Adrenal gland (tissue), 12 donors: Measurements from ENCODE around the gene NAV2. TPM values are rescaled to one million over a fixed set of nuclear protein-coding genes. Genes with fewer than 3 reads are reported as not detected.

Experiments
- DNase-seq, 7 donors: peaks; one replicate each; pipeline ENCODE4 v3.0.0-alpha.2; 2019 to 2020
- H3K27ac ChIP-seq, 5 donors: fragments of 200-600 bp; sonication (generic) in 4 of 5; 1 replicate in 3 of 5; 2 replicates in 2 of 5; pipeline versions ENCODE4 v1.5.1 to v1.8.0; 2016 to 2020; ENCODE audit warnings: mild to moderate bottlenecking in 1 of 5
- H3K27me3 ChIP-seq: fragments of 200-600 bp; 2 replicates; pipeline ENCODE4 v1.8.0; 2021
- H3K36me3 ChIP-seq, 2 donors: fragments of 200-600 bp; replicated peaks in 1 of 2; 1 replicate in 1 of 2; 2 replicates in 1 of 2; pipeline versions ENCODE4 v1.5.1 to v1.8.0; 2018 to 2022
- H3K4me1 ChIP-seq, 2 donors: fragments of 200-600 bp; replicated peaks in 1 of 2; 1 replicate in 1 of 2; 2 replicates in 1 of 2; pipeline versions ENCODE4 v1.5.1 to v1.8.0; 2018 to 2021
- H3K4me3 ChIP-seq, 4 donors: fragments of 200-600 bp; sonication (generic) in 3 of 4; one replicate each; pipeline ENCODE4 v1.5.1; 2016 to 2018
- H3K9me3 ChIP-seq, 3 donors: fragments of 200-600 bp; sonication (generic) in 1 of 3; replicated peaks in 1 of 3; 1 replicate in 2 of 3; 2 replicates in 1 of 3; pipeline versions ENCODE4 v1.5.1 to v1.8.0; 2016 to 2021
- CTCF ChIP-seq, 6 experiments: fragments of 450-650 bp in 4 of 6; fragments of 200-600 bp in 2 of 6; sonication (generic) in 1 of 6; IDR thresholded peaks; 1 replicate in 5 of 6; 2 replicates in 1 of 6; pipeline versions ENCODE4 v1.5.1 to v1.8.0; 2016 to 2021; ENCODE audit warnings: antibody characterized with exemption in 6 of 6, mild to moderate bottlenecking in 2 of 6, moderate library complexity in 1 of 6
- POLR2A ChIP-seq, 2 donors: fragments of 450-650 bp; IDR thresholded peaks; one replicate each; pipeline ENCODE4 v1.6.1; 2017; ENCODE audit warnings: antibody characterized with exemption in 2 of 2, mild to moderate bottlenecking in 2 of 2, moderate library complexity in 1 of 2
- WGBS, 4 donors: extraction: QIAGEN DNeasy Blood & Tissue Kit in 2 of 4; methylation state at CpG; one replicate each; pipeline versions ENCODE4 v1.1.5 to v1.1.7; 2013 to 2017; 5-methylcytosine and 5-hydroxymethylcytosine counted together
- intact Hi-C, 2 donors: fragments of 100-400 bp; cut with DNase I; formaldehyde crosslinking; loops; one replicate each; pipeline versions ENCODE4 v1.14.1 to v1.15.0; 2022 to 2023
- polyA plus RNA-seq, 3 donors: library from polyadenylated mRNA; stranded (reverse); fragments of 200-250 nt in 2 of 3; fragments of 350-450 nt in 1 of 3; fragmentation: Illumina TruSeq in 1 of 3; extraction: RNeasy Lipid Tissue Mini Kit (QIAGEN cat#74804) in 1 of 3; gene quantifications; one replicate each; pipeline ENCODE4 v1.2.3, GENCODE V29; 2013 to 2014
- total RNA-seq, 9 donors: library from RNA; depleted of rRNA in 4 of 9; stranded (reverse); fragments of >200 nt in 4 of 9; fragments of 120-200 nt in 1 of 9; fragmentation: NEBNext Ultra II Directional in 1 of 9; extraction: Animal tissue kit (Norgen Biotek cat#: 25700) in 1 of 9; gene quantifications; one replicate each; pipeline versions ENCODE4 v1.1.0 to v1.2.4, GENCODE V29; 2013 to 2023
- donor health status: healthy with polysubstance abuse.
- donor health status: Bipolar disorder and iron deficiency.
- donor health status: DM: yes; HTN: yes; CAD: no.
- donor health status: DM: no; HTN: no; CAD: no.
- donor health status: DM: no; HTN: no; CAD: no.
- donor health status: DM: yes; HTN: yes; CAD: no.

Gene NAV2
- total and polyA plus RNA-seq, 12 donors: 1.6 to 9.2 (median 5.5) TPM

GRCh38 chr11:19694796-19695345 is 17.8 kb upstream of the NAV2 start:
- no peak for DNase-seq
- Histone ChIP-seq H3K27me3 (no peaks in the 10 kb centered on the region), H3K9me3 (no peaks in the 10 kb centered on the region), H3K36me3 (no peaks in the 10 kb centered on the region), H3K27ac (no peak overlapping the region), H3K4me1 (no peaks in the 10 kb centered on the region), H3K4me3 (no peak overlapping the region)
- WGBS, 4 donors: 93 to 97% (median 94%) methylated on average over 5 of the region's 5 CpGs
- intact Hi-C loops: no loop called here
- no peak for TF ChIP-seq POLR2A (IDR thresholded peaks at IDR 0.05)
- no peak for TF ChIP-seq CTCF (IDR thresholded peaks at IDR 0.05)

GRCh38 chr11:19696073-19696472 is 16.6 kb upstream of the NAV2 start:
- no peak overlapping the region for H3K4me3 ChIP-seq
- H3K27ac ChIP-seq: no peak overlapping the region
- WGBS, 4 donors: 64 to 79% (median 71%) methylated on average over 3 of the region's 3 CpGs
- DNase-seq: no peak
- no peaks in the 10 kb centered on the region for H3K4me1 ChIP-seq
- H3K36me3 ChIP-seq: no peaks in the 10 kb centered on the region
- no peaks in the 10 kb centered on the region for H3K27me3 ChIP-seq
- H3K9me3 ChIP-seq: no peaks in the 10 kb centered on the region
- TF ChIP-seq CTCF (IDR thresholded peaks at IDR 0.05): no peak
- no peak for TF ChIP-seq POLR2A (IDR thresholded peaks at IDR 0.05)
- intact Hi-C loops: no loop called here

GRCh38 chr11:19696904-19697303 is 15.7 kb upstream of the NAV2 start:
- Histone ChIP-seq H3K4me3 (no peak overlapping the region), H3K36me3 (no peaks in the 10 kb centered on the region), H3K27me3 (no peaks in the 10 kb centered on the region), H3K27ac (no peak overlapping the region), H3K4me1 (no peaks in the 10 kb centered on the region), H3K9me3 (no peaks in the 10 kb centered on the region)
- TF ChIP-seq POLR2A (IDR thresholded peaks at IDR 0.05): no peak
- TF ChIP-seq CTCF (IDR thresholded peaks at IDR 0.05): no peak
- intact Hi-C loops: no loop called here
- WGBS, 4 donors: 83 to 93% (median 89%) methylated on average over 4 of the region's 4 CpGs
- no peak for DNase-seq

- no peak for DNase-seq
- no peak overlapping the region for H3K27ac ChIP-seq
- H3K9me3 ChIP-seq: no peaks in the 10 kb centered on the region
- 52 to 57% (median 54%) methylated on average over 4 of the region's 4 CpGs for WGBS, 4 donors
- intact Hi-C loops: no loop called here
- no peaks in the 10 kb centered on the region for H3K36me3 ChIP-seq
- no peak overlapping the region for H3K4me3 ChIP-seq
- H3K4me1 ChIP-seq: no peaks in the 10 kb centered on the region
- no peak for TF ChIP-seq CTCF (IDR thresholded peaks at IDR 0.05)
- TF ChIP-seq POLR2A (IDR thresholded peaks at IDR 0.05): no peak
- H3K27me3 ChIP-seq: no peaks in the 10 kb centered on the region
These were observed 14.9 kb upstream of the NAV2 start for GRCh38 chr11:19697721-19698121.
